ENCODE results near the gene ITM2C.

GRCh38 chr2:230915319-230915718 lies 50.6 kb downstream of the ITM2C start:
- TF ChIP-seq, protein P1, sequence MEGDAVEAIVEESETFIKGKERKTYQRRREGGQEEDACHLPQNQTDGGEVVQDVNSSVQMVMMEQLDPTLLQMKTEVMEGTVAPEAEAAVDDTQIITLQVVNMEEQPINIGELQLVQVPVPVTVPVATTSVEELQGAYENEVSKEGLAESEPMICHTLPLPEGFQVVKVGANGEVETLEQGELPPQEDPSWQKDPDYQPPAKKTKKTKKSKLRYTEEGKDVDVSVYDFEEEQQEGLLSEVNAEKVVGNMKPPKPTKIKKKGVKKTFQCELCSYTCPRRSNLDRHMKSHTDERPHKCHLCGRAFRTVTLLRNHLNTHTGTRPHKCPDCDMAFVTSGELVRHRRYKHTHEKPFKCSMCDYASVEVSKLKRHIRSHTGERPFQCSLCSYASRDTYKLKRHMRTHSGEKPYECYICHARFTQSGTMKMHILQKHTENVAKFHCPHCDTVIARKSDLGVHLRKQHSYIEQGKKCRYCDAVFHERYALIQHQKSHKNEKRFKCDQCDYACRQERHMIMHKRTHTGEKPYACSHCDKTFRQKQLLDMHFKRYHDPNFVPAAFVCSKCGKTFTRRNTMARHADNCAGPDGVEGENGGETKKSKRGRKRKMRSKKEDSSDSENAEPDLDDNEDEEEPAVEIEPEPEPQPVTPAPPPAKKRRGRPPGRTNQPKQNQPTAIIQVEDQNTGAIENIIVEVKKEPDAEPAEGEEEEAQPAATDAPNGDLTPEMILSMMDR (IDR thresholded peaks at IDR 0.05 in 4 of 5, conservative IDR thresholded peaks at IDR 0.05 in 1 of 5) = no peak
- no peak for TF ChIP-seq POLR2A (IDR thresholded peaks at IDR 0.05)

Measured in gastrocnemius medialis (tissue), 4 donors.